ENCODE data around the gene AJAP1. TPM values are rescaled to one million over a fixed set of nuclear protein-coding genes. Genes with fewer than 3 reads are reported as not detected.

Gene AJAP1
- total RNA-seq, 2 experiments from 2014 or later: not detected

DNA sequence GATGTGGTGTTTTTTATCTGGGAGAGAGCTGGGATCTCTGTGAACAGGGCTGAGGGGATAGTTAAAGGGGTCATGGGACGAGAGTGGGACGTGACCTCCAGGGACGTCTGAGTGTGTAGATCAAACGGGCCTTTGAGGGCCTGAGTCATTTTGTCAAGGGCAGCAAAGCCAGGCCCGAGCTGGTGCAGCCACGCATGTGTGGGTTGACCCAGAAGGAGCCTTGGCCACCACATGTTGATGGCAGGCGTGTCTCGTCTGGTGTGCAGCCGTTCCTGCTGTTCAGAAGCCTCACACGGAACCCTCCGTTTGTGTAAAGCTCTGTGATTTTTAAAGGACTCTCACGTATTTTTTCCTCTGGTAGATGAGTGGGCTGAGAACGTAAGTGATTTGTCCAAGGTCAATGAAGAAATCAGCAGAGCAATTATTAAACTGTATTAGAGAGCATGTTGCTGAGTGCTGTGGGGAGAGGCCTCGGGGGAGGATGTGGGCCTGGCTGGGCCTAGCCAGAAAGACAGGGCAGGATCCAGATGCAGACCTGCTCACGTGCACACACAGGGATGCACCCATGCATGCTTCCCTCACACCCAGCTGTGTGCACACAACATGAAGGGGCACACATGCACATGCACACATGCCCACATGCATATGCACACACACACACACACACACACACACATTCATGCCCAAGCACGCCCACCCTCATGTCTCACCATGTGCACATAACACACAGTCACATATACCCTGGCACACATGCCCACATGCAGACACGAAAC is 89.8 kb downstream of the AJAP1 start:
- ChIA-PET POLR2A (no interaction called here), CTCF (no interaction called here)
- no peaks in the 10 kb centered on the region for H3K4me1 Mint-ChIP-seq (ENCODE audit: low read depth)

DNA sequence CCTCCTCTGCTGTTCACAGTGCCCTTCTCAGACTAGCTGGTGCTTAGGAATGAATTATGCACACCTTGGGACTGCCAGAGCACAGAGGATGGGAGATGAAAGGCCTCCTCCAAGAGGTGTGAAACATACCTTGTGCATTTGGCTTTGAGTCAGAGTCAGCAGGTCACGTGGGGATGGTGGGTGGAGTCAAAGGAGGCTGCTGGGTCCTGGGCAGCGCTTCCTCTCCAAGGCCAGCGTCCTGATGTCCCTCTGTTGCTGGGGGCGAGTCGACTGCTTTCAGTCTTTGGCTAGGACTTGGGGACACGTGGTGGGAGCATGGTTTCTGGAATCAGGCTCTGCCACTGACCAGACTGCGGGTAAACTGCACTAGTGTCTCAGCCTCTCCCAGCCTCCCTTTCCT is 91.2 kb downstream of the AJAP1 start:
- Mint-ChIP-seq H3K36me3 (ENCODE audit: low read depth) (no peaks in the 10 kb centered on the region), H3K27me3 (ENCODE audit: low read depth) (no peaks in the 10 kb centered on the region), H3K9me3 (ENCODE audit: insufficient read depth) (no peaks in the 10 kb centered on the region), H3K4me1 (ENCODE audit: low read depth) (no peaks in the 10 kb centered on the region), H3K4me3 (no peak overlapping the region), H3K27ac (no peak overlapping the region)
- no peak for DNase-seq
- ChIA-PET CTCF (no interaction called here), POLR2A (no interaction called here)
- no peak for ATAC-seq

More for the DNA sequence above, 89.8 kb downstream of the AJAP1 start:
- Mint-ChIP-seq H3K27ac (no peak overlapping the region), H3K9me3 (ENCODE audit: insufficient read depth) (peaks cover 4% of the 10 kb centered on the region), H3K36me3 (ENCODE audit: low read depth) (no peaks in the 10 kb centered on the region), H3K4me3 (no peak overlapping the region), H3K27me3 (ENCODE audit: low read depth) (no peaks in the 10 kb centered on the region)
- DNase-seq (no peak), ATAC-seq (no peak)

DNA sequence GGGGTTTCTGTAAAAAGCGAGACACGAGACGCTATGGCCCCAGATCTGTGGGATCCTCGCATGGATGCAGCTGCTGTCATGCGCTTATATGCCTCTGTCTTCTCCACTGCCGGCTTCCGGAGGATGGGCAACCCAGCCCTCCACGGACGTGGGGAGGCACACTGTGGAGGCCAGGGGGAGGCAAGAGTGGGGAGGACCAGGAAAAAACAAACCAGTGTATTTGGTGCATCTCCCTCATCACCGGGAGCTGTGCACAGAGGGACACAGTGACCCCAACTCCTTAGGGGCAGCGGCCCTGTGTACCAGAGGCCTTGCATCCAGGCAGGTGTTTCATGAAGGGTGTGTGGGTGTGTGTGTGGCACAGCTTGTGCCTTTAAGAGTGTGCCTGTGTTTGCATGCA is 95.0 kb downstream of the AJAP1 start:
- no peaks in the 10 kb centered on the region for H3K4me1 Mint-ChIP-seq (ENCODE audit: low read depth)
- H3K27ac Mint-ChIP-seq: no peak overlapping the region

DNA sequence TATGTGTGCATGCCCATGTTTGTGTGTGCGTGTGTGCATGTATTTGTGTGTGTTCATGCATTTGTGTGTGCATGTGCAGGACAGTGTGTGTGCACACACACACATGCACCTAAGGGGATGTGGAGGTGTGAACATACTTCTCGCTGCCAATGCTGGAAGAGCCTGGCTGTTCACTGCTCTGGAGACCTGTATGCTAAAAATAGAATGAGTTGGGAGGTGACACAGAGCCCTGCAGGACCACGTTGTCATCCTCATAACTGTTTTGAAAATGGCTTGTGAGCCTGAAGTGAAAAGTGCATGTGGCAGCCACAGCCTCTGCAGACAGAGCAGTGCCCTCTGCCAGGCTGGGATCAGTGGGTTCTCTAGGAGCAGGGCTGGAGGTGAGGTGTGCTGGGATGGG is 95.8 kb downstream of the AJAP1 start:
- Mint-ChIP-seq H3K4me3 (no peak overlapping the region), H3K36me3 (ENCODE audit: low read depth) (no peaks in the 10 kb centered on the region), H3K27ac (no peak overlapping the region), H3K9me3 (ENCODE audit: insufficient read depth) (no peaks in the 10 kb centered on the region), H3K4me1 (ENCODE audit: low read depth) (no peaks in the 10 kb centered on the region), H3K27me3 (ENCODE audit: low read depth) (no peaks in the 10 kb centered on the region)
- POLR2A ChIA-PET: no interaction called here
- ATAC-seq (no peak), DNase-seq (no peak)
- CTCF ChIA-PET: no interaction called here

More for the DNA sequence above, 95.0 kb downstream of the AJAP1 start:
- Mint-ChIP-seq H3K36me3 (ENCODE audit: low read depth) (no peaks in the 10 kb centered on the region), H3K9me3 (ENCODE audit: insufficient read depth) (no peaks in the 10 kb centered on the region), H3K27me3 (ENCODE audit: low read depth) (no peaks in the 10 kb centered on the region), H3K4me3 (no peak overlapping the region)
- ChIA-PET POLR2A (no interaction called here), CTCF (no interaction called here)
- DNase-seq (no peak), ATAC-seq (no peak)

DNA sequence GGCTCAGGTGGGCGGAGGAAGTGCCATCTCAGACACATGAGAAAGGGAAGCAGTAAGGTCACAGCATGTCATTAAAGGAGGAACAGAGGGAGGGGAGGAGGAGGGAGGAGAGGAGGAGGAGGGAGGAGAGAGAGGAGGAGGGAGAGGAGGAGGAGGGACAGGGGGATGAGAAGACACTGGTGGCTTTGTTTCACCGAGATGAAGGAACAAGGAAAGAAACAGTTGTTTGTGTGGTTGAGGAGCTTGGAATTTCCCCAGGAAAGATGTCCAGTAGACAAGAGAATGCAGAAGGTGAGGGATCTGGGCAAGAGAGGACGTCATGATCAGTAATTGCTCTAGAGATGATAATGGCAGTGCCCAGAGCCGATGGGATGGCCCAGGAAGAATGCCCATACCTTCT is 97.7 kb downstream of the AJAP1 start:
- Mint-ChIP-seq H3K9me3 (ENCODE audit: insufficient read depth) (no peaks in the 10 kb centered on the region), H3K27me3 (ENCODE audit: low read depth) (no peaks in the 10 kb centered on the region), H3K36me3 (ENCODE audit: low read depth) (no peaks in the 10 kb centered on the region), H3K4me1 (ENCODE audit: low read depth) (no peaks in the 10 kb centered on the region), H3K27ac (no peak overlapping the region), H3K4me3 (no peak overlapping the region)
- ATAC-seq (no peak), DNase-seq (no peak)
- ChIA-PET CTCF (no interaction called here), POLR2A (no interaction called here)

DNA sequence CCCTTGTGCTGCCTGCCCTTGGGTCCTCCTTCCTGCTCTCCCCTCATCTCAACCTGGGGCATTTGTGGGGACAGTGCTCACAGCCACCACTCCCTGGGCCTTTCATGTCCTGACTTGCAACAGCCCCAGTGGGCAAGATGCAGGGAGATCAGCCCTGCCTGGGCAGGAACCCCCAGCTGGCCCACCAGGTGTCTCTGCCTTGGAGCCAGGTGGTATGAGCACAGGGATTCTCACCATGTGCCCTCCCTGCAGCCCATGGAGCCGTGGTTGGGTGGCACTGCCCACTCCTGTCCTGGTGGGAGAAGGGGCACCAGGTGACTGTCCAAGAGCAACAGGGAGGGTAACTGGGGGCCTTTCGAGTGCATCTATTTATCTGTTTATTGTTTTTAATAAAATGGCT is 100.4 kb downstream of the AJAP1 start:
- Mint-ChIP-seq H3K9me3 (ENCODE audit: insufficient read depth) (peaks cover 12% of the 10 kb centered on the region), H3K4me3 (no peak overlapping the region), H3K4me1 (ENCODE audit: low read depth) (no peaks in the 10 kb centered on the region), H3K27me3 (ENCODE audit: low read depth) (no peaks in the 10 kb centered on the region), H3K27ac (no peak overlapping the region), H3K36me3 (ENCODE audit: low read depth) (no peaks in the 10 kb centered on the region)
- POLR2A ChIA-PET: no interaction called here
- DNase-seq (no peak), ATAC-seq (no peak)
- CTCF ChIA-PET: no interaction called here

DNA sequence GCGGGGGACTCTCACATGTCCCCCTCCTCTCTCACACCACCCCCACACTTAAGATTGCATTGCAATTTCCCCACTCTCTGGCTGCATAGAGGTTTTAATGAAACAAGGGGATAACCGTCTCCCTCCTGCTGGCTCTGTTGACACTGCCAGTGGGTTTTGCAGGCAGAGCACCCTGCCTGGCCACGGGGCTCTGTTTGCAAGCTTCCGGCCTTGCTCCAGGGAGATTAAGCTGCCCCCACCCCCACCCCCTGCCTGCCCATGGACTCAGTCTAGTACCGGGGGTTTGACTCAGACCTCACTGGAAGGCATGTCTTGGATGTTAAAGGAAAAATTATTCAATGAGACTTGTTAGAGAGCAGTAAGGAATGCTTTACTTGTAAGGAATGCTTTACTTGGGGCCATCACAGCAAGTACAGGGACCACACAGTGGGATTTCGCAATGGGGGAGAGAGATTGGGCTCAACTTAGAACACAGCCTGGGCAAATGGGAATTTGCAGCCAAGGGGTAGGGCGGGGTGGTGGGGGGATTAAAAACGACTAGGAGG is 101.0 kb downstream of the AJAP1 start:
- ATAC-seq (no peak), DNase-seq (no peak)
- H3K36me3 Mint-ChIP-seq (ENCODE audit: low read depth): no peaks in the 10 kb centered on the region
- H3K9me3 Mint-ChIP-seq (ENCODE audit: insufficient read depth): peaks cover 12% of the 10 kb centered on the region
- ChIA-PET POLR2A (no interaction called here), CTCF (no interaction called here)
- no peaks in the 10 kb centered on the region for H3K27me3 Mint-ChIP-seq (ENCODE audit: low read depth)
- H3K4me3 Mint-ChIP-seq: no peak overlapping the region
- no peak overlapping the region for H3K27ac Mint-ChIP-seq
- H3K4me1 Mint-ChIP-seq (ENCODE audit: low read depth): no peaks in the 10 kb centered on the region

DNA sequence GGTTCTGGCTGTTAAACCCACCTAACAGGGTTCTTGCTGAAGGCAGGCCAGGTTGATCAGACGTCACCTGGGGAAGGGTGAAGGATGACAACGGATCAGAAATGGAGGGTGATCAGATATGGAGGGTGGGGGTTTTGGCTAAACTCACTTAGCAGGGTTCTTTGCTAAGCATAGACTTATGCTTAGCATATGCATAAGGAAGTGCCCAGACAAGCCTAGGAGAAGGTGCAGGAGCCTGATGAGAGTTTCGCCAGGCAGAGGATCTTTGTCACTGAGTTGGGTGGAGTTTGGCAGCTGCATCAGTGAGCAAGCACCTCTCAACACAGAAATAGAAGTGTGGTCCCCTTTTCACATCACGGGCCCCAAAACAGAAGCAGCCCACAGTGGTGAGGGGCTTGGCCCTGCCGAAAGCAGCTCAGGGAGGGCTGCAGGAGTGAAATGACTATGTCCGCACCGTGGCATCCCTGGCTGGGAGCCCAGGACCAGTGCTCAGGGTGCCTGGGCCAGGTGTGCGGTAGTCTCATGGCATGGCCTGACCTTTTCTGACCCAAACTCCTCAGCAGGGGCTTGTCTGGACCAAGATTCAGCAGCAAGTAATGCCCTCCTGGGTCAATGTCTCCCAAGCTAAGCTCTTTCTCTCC is 101.6 kb downstream of the AJAP1 start:
- ChIA-PET POLR2A (no interaction called here), CTCF (no interaction called here)
- peaks cover 12% of the 10 kb centered on the region for H3K9me3 Mint-ChIP-seq (ENCODE audit: insufficient read depth)
- no peak overlapping the region for H3K27ac Mint-ChIP-seq
- no peak for ATAC-seq
- no peaks in the 10 kb centered on the region for H3K27me3 Mint-ChIP-seq (ENCODE audit: low read depth)
- H3K4me3 Mint-ChIP-seq: no peak overlapping the region
- DNase-seq: no peak
- H3K4me1 Mint-ChIP-seq (ENCODE audit: low read depth): no peaks in the 10 kb centered on the region
- no peaks in the 10 kb centered on the region for H3K36me3 Mint-ChIP-seq (ENCODE audit: low read depth)

DNA sequence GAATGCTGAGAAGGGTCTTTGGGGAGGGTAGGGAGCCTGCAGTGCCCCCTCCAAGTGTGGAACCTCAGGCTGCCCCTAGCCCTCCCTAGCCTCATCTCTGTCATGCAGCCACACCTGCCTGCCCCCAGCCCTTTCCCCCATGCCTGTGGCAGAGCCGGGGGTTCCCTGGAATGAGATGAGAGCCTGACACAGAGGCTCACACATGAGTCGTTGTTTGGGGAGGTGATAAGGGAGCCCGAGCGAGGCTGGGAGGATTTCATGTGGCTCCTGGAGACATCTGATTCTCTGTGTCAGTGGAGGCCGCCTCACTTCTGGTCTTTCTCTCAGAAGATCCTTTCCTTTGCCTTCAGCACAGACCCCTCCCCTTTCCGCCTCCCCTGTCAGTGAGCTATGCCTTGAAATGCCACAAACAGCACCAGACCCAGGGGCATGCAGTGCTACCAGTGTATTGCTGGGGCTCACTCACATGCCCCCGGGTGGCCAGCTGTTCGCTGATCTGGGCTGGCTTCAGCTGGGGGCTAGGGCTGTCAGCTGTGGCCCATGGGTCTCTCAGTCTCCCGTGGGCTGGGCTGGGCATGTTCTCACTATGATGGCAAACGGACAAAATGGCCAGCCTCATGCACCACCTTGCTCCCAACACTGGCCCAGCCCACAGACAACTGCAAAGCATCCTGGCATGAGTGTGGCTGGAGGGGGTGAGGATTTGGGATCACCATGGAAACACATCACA is 102.6 kb downstream of the AJAP1 start:
- no peak overlapping the region for H3K4me3 Mint-ChIP-seq
- DNase-seq (no peak), ATAC-seq (no peak)
- no peaks in the 10 kb centered on the region for H3K36me3 Mint-ChIP-seq (ENCODE audit: low read depth)
- H3K27ac Mint-ChIP-seq: no peak overlapping the region
- ChIA-PET POLR2A (no interaction called here), CTCF (no interaction called here)
- peaks cover 12% of the 10 kb centered on the region for H3K9me3 Mint-ChIP-seq (ENCODE audit: insufficient read depth)
- H3K4me1 Mint-ChIP-seq (ENCODE audit: low read depth): no peaks in the 10 kb centered on the region
- no peaks in the 10 kb centered on the region for H3K27me3 Mint-ChIP-seq (ENCODE audit: low read depth)

DNA sequence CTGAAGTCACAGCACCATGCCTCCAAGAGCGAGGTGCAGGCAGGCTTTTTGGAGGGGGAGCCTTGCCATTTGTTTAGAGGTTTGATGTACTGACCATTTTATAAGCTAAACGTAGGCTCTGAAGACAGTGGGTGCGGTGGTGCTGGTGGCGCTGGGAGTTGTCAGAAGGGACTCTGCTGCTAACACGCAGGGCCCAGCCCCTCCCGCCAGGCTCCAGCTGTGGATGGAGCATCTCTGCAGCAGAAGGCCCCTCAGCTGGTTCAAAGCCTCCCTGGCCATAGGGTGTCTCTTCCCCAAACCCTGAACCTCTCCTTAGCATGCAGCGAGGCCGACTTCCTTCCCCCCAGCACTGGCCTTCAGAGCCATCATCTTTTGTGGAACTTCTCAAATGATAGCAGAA is 105.3 kb downstream of the AJAP1 start:
- DNase-seq: no peak
- Mint-ChIP-seq H3K27me3 (ENCODE audit: low read depth) (no peaks in the 10 kb centered on the region), H3K4me1 (ENCODE audit: low read depth) (no peaks in the 10 kb centered on the region), H3K27ac (no peak overlapping the region), H3K4me3 (no peak overlapping the region), H3K9me3 (ENCODE audit: insufficient read depth) (peaks cover 12% of the 10 kb centered on the region), H3K36me3 (ENCODE audit: low read depth) (no peaks in the 10 kb centered on the region)
- ATAC-seq: no peak
- CTCF ChIA-PET: no interaction called here
- POLR2A ChIA-PET: no interaction called here

DNA sequence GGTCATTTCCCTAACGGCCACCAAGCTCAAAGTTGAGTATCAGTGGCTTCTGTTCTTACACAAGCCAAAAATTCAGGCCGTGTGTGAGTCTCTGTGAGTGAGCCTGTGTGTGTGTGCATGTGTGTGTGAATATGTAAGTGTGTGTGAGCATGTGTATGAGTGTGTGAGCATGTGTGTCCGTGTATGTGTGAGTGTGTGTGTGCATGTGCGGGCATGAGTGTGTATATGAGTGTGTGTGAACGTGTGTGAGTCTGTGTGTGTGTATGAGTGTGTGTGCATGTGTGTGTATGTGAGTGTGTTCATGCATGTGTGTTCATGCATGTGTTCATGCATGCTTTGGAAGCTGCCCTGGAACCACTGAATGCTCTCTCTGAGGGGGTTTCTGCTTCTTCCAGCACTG is 105.7 kb downstream of the AJAP1 start:
- CTCF ChIA-PET: no interaction called here
- ATAC-seq (no peak), DNase-seq (no peak)
- POLR2A ChIA-PET: no interaction called here
- Mint-ChIP-seq H3K27me3 (ENCODE audit: low read depth) (no peaks in the 10 kb centered on the region), H3K4me1 (ENCODE audit: low read depth) (no peaks in the 10 kb centered on the region), H3K36me3 (ENCODE audit: low read depth) (no peaks in the 10 kb centered on the region), H3K27ac (no peak overlapping the region), H3K4me3 (no peak overlapping the region), H3K9me3 (ENCODE audit: insufficient read depth) (peaks cover 12% of the 10 kb centered on the region)

DNA sequence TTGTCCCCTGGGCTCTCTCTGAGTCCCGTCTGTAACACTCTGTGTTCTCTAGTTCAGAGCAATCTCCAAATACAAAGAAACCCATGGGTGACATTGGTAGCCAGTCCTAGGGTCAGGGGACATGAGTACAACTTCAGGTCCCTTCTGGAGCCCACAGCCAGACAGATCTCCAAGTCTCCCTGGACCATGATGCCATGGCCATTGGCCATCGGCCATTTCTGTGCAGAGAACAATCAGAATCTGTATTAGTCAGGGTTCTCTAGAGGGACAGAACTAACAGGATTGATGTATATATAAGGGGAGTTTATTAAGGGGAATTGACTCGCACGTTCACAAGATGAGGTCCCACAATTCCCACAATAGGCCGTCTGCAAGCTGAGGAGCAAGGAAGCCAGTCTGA is 106.9 kb downstream of the AJAP1 start:
- ATAC-seq (no peak), DNase-seq (no peak)
- Mint-ChIP-seq H3K4me3 (no peak overlapping the region), H3K27me3 (ENCODE audit: low read depth) (no peaks in the 10 kb centered on the region), H3K36me3 (ENCODE audit: low read depth) (no peaks in the 10 kb centered on the region), H3K9me3 (ENCODE audit: insufficient read depth) (peaks cover 12% of the 10 kb centered on the region), H3K27ac (no peak overlapping the region), H3K4me1 (ENCODE audit: low read depth) (no peaks in the 10 kb centered on the region)
- ChIA-PET CTCF (no interaction called here), POLR2A (no interaction called here)

Data from activated CD8-positive, alpha-beta T cell treated with anti-CD3 and anti-CD28 coated beads, Interleukin-2, amount 10 ng/mL, durations not matched to agents 7 days and 5 days (primary cell).